Activated CD8-positive, alpha-beta memory T cell treated with anti-CD3 and anti-CD28 coated beads, Interleukin-2, amount 50 U/mL, for 48 hours (primary cell): ENCODE measurements around the gene PIK3R6.

Experiments
- DNase-seq: peaks from one replicate; pipeline ENCODE4 v3.0.0-alpha.2; 2020

PIK3R6 gene, protein sequence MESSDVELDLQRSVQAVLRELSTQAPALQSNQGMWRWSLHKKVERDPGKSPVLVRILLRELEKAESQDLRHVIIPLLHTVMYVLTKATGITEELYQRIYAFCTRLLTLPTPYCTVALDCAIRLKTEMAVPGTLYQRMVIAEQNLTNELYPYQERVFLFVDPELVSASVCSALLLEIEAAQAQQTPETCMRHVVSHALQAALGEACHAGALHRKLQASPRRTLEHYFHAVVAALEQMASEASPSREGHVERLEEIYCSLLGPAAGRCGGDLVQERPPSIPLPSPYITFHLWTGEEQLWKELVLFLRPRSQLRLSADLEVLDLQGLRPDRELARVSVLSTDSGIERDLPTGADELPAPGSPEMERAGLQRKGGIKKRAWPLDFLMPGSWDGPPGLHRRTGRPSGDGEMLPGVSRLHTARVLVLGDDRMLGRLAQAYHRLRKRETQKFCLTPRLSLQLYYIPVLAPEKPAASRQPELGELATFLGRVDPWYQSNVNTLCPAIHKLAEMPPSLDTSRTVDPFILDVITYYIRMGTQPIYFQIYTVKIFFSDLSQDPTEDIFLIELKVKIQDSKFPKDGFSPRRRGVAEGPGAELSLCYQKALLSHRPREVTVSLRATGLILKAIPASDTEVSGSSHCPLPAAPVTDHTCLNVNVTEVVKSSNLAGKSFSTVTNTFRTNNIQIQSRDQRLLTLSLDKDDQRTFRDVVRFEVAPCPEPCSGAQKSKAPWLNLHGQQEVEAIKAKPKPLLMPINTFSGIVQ

GRCh38 chr17:8867361-8867981 is at the start of gene PIK3R6:
Gene PIK3R6 (minus strand): TSS chr17:8867674. CDS start chr17:8849794, 17,880 bp downstream.
- peak; percentile 50 for DNase-seq

DNA sequence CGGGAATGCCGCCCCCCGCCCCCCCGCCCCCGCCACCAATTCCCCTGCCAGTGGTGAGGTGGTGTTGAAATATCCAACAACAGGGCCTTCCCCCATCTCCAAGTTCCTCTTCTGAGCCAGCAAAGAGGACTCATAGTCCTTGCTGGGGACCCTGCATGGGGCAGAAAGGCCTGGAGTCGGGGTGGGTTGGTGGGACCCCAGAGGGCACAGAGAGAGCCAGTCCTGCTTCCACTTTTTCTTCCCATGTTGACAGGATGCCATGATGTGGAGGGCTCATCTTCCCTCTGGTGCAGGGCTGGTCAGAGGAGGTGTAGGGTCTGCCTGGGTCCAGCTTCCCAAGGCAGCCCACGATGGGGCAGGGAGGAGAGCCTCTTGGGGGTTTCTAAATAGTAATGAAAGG is 49.0 kb upstream of the PIK3R6 start:
- DNase-seq = no peak

DNA sequence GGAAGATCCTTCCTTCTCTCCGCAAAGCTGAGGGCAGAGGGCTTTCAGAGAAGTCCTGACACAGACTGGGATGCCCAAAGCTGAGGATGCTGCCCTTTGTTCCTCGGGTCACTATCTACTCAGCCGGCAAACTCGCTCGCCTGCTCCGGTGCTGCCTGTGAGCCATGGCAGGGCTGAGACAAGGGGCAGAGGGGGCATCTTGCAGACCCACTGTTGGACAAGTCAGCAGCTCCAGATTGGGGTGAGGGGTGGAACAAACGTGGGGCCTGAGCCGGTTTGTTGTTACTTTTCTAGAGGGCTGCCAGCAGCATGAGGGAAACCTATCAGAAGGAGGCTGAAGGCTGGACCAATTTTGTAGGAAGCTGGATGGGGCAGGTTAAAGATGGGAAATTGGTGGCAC is 47.1 kb upstream of the PIK3R6 start:
- DNase-seq = no peak

DNA sequence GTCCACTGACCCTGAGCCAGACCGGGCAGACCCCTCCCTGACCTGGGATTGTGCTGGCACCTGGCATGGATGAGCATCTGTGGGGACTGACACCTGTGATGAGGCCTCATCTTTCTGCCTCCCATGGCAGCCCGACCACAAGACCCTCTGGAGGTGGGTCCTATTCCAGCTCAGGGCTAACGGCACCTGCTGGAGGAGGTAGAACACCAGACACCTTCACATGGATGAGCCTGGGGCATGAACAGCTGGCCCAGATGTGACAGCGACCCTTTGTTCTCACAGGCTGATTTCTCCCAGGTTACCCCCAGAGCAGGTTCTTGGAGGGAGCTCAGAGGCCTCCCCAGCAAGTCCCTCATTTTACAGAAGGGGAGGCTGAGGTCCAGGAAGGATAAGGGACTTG is 46.4 kb upstream of the PIK3R6 start:
- DNase-seq = no peak

DNA sequence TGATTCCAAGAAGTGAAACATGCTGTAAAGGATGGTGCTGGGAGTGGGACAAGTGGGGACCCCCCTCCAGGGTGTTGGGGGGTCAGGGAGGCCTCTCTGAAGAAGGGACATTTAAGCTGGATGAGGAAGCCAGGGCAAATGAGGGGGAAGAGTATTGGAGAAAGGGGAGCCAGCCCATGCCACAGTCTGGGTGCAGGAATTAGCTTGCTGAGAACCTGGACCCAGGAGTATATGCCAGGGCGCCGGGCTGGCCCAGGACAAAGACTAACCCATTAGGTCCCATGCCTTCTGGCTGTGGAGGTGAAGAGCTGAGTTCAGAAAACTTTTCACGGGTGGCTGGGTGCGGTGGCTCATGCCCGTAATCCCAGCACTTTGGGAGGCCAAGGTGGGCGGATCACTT is 45.6 kb upstream of the PIK3R6 start:
- DNase-seq = no peak

GRCh38 chr17:8912084-8912981 is 44.9 kb upstream of the PIK3R6 start:
- DNase-seq = no peak

DNA sequence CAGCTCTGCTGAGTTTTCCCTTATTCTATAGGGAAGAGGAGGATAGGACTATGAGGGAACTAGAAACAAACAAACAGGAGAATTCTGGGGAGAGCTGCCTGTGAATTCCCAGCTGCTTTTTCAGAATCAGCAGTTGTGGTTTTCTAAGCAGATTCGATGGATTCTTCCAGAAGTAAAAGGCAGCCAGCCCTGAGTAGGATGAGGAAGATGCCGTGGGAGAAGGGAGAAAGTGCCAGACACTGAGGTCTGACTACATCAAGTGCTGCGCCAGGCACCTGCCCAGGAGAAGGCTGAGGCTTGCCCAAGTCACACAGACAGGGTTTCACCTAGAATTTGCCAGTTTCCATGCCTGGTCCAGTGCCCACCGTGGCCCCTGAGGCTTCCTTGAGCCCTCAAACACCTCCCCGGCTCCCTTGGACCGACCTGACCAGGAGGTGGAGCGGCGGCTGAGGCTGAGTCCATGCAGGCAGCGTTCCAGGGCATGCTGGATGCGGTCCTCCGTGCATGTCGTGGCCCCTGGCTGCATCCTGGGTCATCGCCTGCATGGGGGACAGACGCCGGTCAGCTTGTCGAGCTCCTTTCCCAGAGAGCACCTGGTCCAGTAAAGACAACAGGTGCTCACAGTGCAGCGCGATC is 43.6 kb upstream of the PIK3R6 start:
- DNase-seq = no peak

DNA sequence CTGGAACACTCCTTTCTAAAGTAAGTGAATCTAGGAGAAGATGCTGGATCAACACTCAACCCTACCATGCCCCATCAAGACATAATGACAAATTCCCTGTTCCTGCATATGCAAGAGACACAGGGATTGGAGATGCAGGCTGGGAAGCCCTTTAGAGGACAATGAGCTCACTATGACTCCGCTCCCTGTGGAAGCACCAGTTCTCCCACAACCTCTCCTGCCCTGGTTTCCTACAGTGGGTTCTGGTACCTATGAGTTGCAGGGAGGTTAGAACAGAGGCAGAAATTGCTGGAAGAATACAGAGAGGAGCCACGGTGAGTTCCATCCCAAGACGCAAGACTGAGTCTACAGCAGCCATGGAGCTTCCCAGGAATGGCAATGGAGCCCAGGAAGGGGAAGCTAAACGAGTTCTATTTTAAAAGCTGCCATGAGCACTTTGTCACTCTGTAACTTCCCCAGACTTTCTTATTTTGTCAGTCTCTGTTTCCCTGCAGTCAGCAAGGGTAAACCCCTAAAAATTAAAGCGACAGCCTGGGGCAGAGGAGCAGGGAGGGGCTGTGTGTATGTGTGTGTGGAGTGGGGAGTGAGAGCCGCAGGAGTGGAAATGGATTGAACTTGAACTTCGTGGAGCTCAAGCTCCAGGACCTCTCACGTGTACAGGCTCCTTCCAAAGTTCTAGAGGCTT is 42.3 kb upstream of the PIK3R6 start:
- DNase-seq = no peak

GRCh38 chr17:8905331-8905730 is 37.9 kb upstream of the PIK3R6 start:
- DNase-seq = peak; percentile 45

GRCh38 chr17:8904686-8905085 is 37.2 kb upstream of the PIK3R6 start:
- DNase-seq = peak; percentile 43

- DNase-seq = peak; percentile 23
These were observed 36.7 kb upstream of the PIK3R6 start for GRCh38 chr17:8904201-8904600.

- DNase-seq = peak; percentile 53
These were observed 33.4 kb upstream of the PIK3R6 start for GRCh38 chr17:8900626-8901585.

GRCh38 chr17:8900207-8900606 is 32.7 kb upstream of the PIK3R6 start:
- no peak for DNase-seq

DNA sequence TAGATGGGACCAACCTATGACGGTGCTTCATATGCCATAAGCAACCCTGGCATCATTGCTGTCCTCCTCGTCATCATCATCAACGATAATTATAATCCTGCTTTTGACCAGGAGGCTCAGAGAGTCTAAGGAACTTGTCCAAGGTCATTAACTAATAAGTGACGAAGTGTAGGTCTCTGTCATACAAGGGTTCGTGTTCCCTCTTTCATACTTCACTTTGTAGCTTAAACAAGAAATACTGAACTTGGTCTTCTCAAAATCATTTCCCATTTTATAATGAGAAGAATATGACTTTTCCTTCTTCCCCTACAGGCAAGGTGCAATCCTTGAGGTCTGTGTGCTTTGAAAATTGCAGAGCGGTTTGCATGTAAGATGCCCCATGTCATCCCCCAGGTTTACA is 31.2 kb upstream of the PIK3R6 start:
- DNase-seq = no peak

GRCh38 chr17:8898126-8898525 is 30.7 kb upstream of the PIK3R6 start:
- no peak for DNase-seq

- DNase-seq = peak; percentile 52
These were observed 29.5 kb upstream of the PIK3R6 start for GRCh38 chr17:8896641-8897635.

DNA sequence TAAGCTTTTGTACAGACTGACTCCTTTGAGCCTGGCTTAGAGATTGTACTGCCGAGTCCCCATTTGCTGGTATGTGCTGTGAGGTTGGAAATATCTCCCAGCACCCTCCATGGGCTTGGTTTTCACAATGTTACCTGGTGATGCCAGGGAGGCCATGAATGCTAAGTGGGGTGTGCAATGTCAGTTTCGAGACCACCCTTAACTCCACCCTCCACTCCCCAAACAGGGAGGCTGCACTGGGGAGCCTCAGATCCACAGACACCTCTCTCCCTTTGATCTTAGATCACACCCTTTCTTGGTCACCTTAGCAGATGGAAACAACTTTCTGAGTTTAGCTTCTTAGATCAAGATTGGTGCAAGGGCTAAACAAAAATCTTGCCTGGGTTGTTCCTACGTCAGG is 28.6 kb upstream of the PIK3R6 start:
- DNase-seq = peak; percentile 38

DNA sequence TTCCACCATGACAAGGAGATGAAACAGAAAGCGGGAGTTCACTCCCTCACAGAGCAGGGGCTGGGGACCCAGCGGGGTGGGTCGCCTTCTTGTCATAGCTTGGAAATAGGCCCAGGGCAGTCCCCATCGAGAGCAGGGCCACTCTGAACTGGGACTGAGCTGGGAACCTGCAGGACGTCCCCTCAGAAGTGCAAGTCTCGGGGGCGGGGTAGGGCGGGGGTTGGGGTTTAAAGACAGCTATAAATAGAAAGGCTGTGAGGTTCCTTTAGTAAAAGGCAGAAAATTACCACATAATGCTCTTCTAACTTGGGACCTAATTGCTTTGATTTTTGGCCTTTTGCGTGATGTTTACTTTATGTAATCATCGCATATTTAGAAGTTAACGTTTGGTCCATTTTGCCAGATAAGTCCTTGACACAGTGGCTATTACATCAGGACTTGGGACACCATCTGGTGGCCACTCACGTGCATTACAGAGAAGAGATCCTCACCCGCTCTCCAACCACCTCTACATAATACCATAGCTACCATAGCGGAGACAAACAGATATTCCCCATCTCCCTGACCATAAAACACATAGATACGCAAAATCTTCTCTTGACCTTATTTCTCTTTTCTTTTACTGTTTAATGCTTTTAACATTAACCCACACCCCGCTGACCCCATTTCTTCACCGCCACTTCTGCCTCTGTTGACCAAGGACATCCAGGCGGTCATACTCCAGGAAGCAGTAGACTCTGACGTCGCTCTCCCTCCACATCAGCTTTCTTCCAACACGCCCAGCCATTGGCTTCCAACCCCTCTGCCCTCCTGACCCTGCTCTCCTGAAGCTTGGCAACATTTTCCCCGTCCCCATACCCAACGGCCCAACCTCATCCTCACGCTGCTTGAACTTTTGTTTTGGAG is 27.5 kb upstream of the PIK3R6 start:
- DNase-seq = peak; percentile 58
